Lung (tissue), 12 donors: ENCODE measurements around the gene AMDHD2. TPM values are rescaled to one million over a fixed set of nuclear protein-coding genes. Genes with fewer than 3 reads are reported as not detected.

Experiments used
- ATAC-seq: fragments of 200-7000 bp; cut with Tn5 transposase; one replicate; pipeline ENCODE4 v1.9.1; 2020; ENCODE audit warnings: moderate number of reproducible peaks; ENCODE audit not compliant: insufficient read depth, low FRiP score
- DNase-seq, 3 donors: peaks; one replicate each; pipeline ENCODE4 v3.0.0-alpha.2; 2013 to 2017
- H3K27ac ChIP-seq, 2 donors: one replicate each; pipeline ENCODE4 v1.5.1; 2013; ENCODE audit warnings: mild to moderate bottlenecking in 2 of 2, moderate library complexity in 2 of 2, control low read depth in 1 of 2, inconsistent platforms in 1 of 2, low read depth in 1 of 2, low read length in 1 of 2
- H3K27me3 ChIP-seq, 3 donors: one replicate each; pipeline ENCODE4 v1.5.1; 2013; ENCODE audit warnings: low read length in 2 of 3; ENCODE audit not compliant: control insufficient read depth in 3 of 3, insufficient read depth in 3 of 3
- H3K36me3 ChIP-seq, 4 donors: one replicate each; pipeline ENCODE4 v1.5.1; 2013; ENCODE audit warnings: low read length in 4 of 4, mild to moderate bottlenecking in 1 of 4, moderate library complexity in 1 of 4; ENCODE audit not compliant: control insufficient read depth in 4 of 4, insufficient read depth in 4 of 4
- H3K4me1 ChIP-seq, 5 donors: one replicate each; pipeline ENCODE4 v1.5.1; 2013; ENCODE audit warnings: low read length in 5 of 5, mild to moderate bottlenecking in 2 of 5, moderate library complexity in 1 of 5; ENCODE audit not compliant: control insufficient read depth in 5 of 5, insufficient read depth in 5 of 5
- H3K4me3 ChIP-seq: one replicate; pipeline ENCODE4 v1.5.1; 2013; ENCODE audit warnings: mild to moderate bottlenecking, control low read depth, moderate library complexity
- H3K9ac ChIP-seq, 2 donors: one replicate each; pipeline ENCODE4 v1.5.1; 2013; ENCODE audit warnings: low read length in 2 of 2, control low read depth in 1 of 2; ENCODE audit not compliant: insufficient read depth in 1 of 2
- H3K9me3 ChIP-seq, 4 donors: one replicate each; pipeline ENCODE4 v1.5.1; 2013; ENCODE audit warnings: low read length in 3 of 4, mild to moderate bottlenecking in 1 of 4, moderate library complexity in 1 of 4; ENCODE audit not compliant: control insufficient read depth in 4 of 4, insufficient read depth in 3 of 4
- CTCF ChIP-seq: IDR thresholded peaks from 2 replicates; pipeline ENCODE4 v1.5.1; 2012; ENCODE audit warnings: mild to moderate bottlenecking; ENCODE audit errors: control extremely low read depth, extremely low read depth
- WGBS, 2 donors: extraction: QIAGEN DNeasy Blood & Tissue Kit; methylation state at CpG; one replicate each; pipeline ENCODE4 v1.1.7; 2013; 5-methylcytosine and 5-hydroxymethylcytosine counted together
- polyA plus RNA-seq, 2 donors: library from polyadenylated mRNA; stranded (reverse); fragments of 200-250 nt; gene quantifications; one replicate each; pipeline ENCODE4 v1.2.1, GENCODE V29; 2013
- total RNA-seq, 2 donors: library from RNA; depleted of rRNA in 1 of 2; stranded (reverse); fragments of >200 nt in 1 of 2; gene quantifications; one replicate each; pipeline ENCODE4 v1.2.1, GENCODE V29; 2014 to 2021
- donor health status: control.
- donor health status: control.
- donor health status: Bipolar disorder and iron deficiency.
- donor health status: healthy.
- donor health status: DM: yes; HTN: yes; CAD: no.

AMDHD2 gene
- total and polyA plus RNA-seq, 4 donors: 27.2 to 60.4 (median 51.9) TPM

GRCh38 chr16:2518823-2519710, 1.1 kb upstream of the AMDHD2 start:
- WGBS, 2 donors: 83 to 85% methylated on average over 38 to 39 of the region's 39 CpGs
- Histone ChIP-seq H3K9ac (no peak overlapping the region), H3K27me3 (no peaks in the 10 kb centered on the region), H3K27ac (peak overlapping the region; percentile 55 to 65), H3K36me3 (peaks cover 0 to 25% (median 7%) of the 10 kb centered on the region in 4 donors), H3K4me3 (no peak overlapping the region), H3K4me1 (peaks cover 18 to 40% (median 25%) of the 10 kb centered on the region in 5 donors), H3K9me3 (no peaks in the 10 kb centered on the region)
- DNase-seq (no peak), ATAC-seq (no peak)
- TF ChIP-seq CTCF: no peak

GRCh38 chr16:2519711-2520080, 475 bp upstream of the AMDHD2 start:
- TF ChIP-seq CTCF: no peak
- H3K27me3 ChIP-seq: no peaks in the 10 kb centered on the region
- 54 to 61% methylated on average over 22 of the region's 22 CpGs for WGBS, 2 donors
- no peak overlapping the region for H3K4me3 ChIP-seq
- no peaks in the 10 kb centered on the region for H3K9me3 ChIP-seq
- H3K27ac ChIP-seq: peak overlapping the region; percentile 55 to 65
- H3K4me1 ChIP-seq: peaks cover 18 to 40% (median 25%) of the 10 kb centered on the region in 5 donors
- H3K9ac ChIP-seq: no peak overlapping the region
- no peak for ATAC-seq
- DNase-seq: no peak
- H3K36me3 ChIP-seq: peaks cover 3 to 32% (median 9%) of the 10 kb centered on the region in 4 donors

GRCh38 chr16:2520784-2521531, 787 bp downstream of the AMDHD2 start:
- TF ChIP-seq CTCF: no peak
- Histone ChIP-seq H3K36me3 (peaks cover 3 to 36% (median 11%) of the 10 kb centered on the region in 4 donors), H3K9me3 (no peaks in the 10 kb centered on the region), H3K4me3 (peak overlapping the region; percentile 89), H3K27me3 (no peaks in the 10 kb centered on the region), H3K9ac (peak overlapping the region in 1 of 2 donors; percentile 58), H3K4me1 (peaks cover 10 to 33% (median 22%) of the 10 kb centered on the region in 5 donors), H3K27ac (peak overlapping the region in 1 of 2 donors; percentile 75)
- ATAC-seq (peak; percentile 9), DNase-seq (peak in 1 of 3 donors; percentile 14)
- WGBS, 2 donors: 21 to 23% methylated on average over 39 to 41 of the region's 41 CpGs
